ENCODE results near the gene SPATA25. TPM values are rescaled to one million over a fixed set of nuclear protein-coding genes. Genes with fewer than 3 reads are reported as not detected.
A peak's percentile ranks its signal among the peaks of the same experiment; 100 is the strongest.

Gene SPATA25
- total RNA-seq, 4 donors from 2014 or later, result 1.9 to 12.9 (median 6.4) TPM; not detected in 1

- H3K27me3 ChIP-seq, result no peaks in the 10 kb centered on the region
- H3K9me3 ChIP-seq, result no peaks in the 10 kb centered on the region
- H3K4me1 ChIP-seq, result peaks cover 20% of the 10 kb centered on the region
- no peaks in the 10 kb centered on the region for H3K36me3 ChIP-seq
- no peak for DNase-seq (ENCODE audit: low spot score in 2 of 2)
- TF ChIP-seq POLR2AphosphoS5 (IDR thresholded peaks at IDR 0.05) (no peak), CTCF (IDR thresholded peaks at IDR 0.05) (no peak), POLR2A (IDR thresholded peaks at IDR 0.05) (no peak)
- H3K4me3 ChIP-seq, result no peak overlapping the region
- WGBS, result 81% methylated on average over 12 of the region's 12 CpGs
- H3K27ac ChIP-seq, result peak overlapping the region; percentile 50
These were observed 31.5 kb upstream of the SPATA25 start for GRCh38 chr20:45918779-45919537.

GRCh38 chr20:45918182-45918737 lies 30.8 kb upstream of the SPATA25 start:
- no peak for DNase-seq (ENCODE audit: low spot score in 2 of 2)
- H3K4me3 ChIP-seq, result no peak overlapping the region
- H3K36me3 ChIP-seq, result no peaks in the 10 kb centered on the region
- no peaks in the 10 kb centered on the region for H3K9me3 ChIP-seq
- 52% methylated on average over 3 of the region's 5 CpGs for WGBS
- H3K4me1 ChIP-seq, result peaks cover 18% of the 10 kb centered on the region
- no peak for TF ChIP-seq EP300 (IDR thresholded peaks at IDR 0.05)
- no peak for TF ChIP-seq POLR2AphosphoS5 (IDR thresholded peaks at IDR 0.05)
- no peak for TF ChIP-seq POLR2A (IDR thresholded peaks at IDR 0.05)
- no peak for TF ChIP-seq CTCF (IDR thresholded peaks at IDR 0.05)
- peak overlapping the region; percentile 50 for H3K27ac ChIP-seq
- H3K27me3 ChIP-seq, result no peaks in the 10 kb centered on the region

GRCh38 chr20:45917790-45918141 lies 30.3 kb upstream of the SPATA25 start:
- Histone ChIP-seq H3K4me1 (peaks cover 18% of the 10 kb centered on the region), H3K4me3 (no peak overlapping the region), H3K27me3 (no peaks in the 10 kb centered on the region), H3K36me3 (no peaks in the 10 kb centered on the region), H3K9me3 (no peaks in the 10 kb centered on the region), H3K27ac (peak overlapping the region; percentile 50)
- 61% methylated on average over 5 of the region's 5 CpGs for WGBS
- DNase-seq (ENCODE audit: low spot score in 2 of 2), result no peak
- TF ChIP-seq CTCF (IDR thresholded peaks at IDR 0.05) (no peak), POLR2A (IDR thresholded peaks at IDR 0.05) (no peak), POLR2AphosphoS5 (IDR thresholded peaks at IDR 0.05) (no peak), EP300 (IDR thresholded peaks at IDR 0.05) (no peak)

- DNase-seq (ENCODE audit: low spot score in 2 of 2), result no peak
- Histone ChIP-seq H3K4me3 (no peak overlapping the region), H3K9me3 (no peaks in the 10 kb centered on the region), H3K27ac (no peak overlapping the region), H3K4me1 (peaks cover 37% of the 10 kb centered on the region), H3K36me3 (peaks cover 7% of the 10 kb centered on the region), H3K27me3 (no peaks in the 10 kb centered on the region)
- TF ChIP-seq CTCF (IDR thresholded peaks at IDR 0.05) (no peak), POLR2AphosphoS5 (IDR thresholded peaks at IDR 0.05) (no peak), POLR2A (IDR thresholded peaks at IDR 0.05) (no peak), EP300 (IDR thresholded peaks at IDR 0.05) (no peak)
- WGBS, result 54% methylated on average over 5 of the region's 5 CpGs
These were observed 25.7 kb upstream of the SPATA25 start for GRCh38 chr20:45913116-45913515.

GRCh38 chr20:45912344-45912682 lies 24.9 kb upstream of the SPATA25 start:
- H3K36me3 ChIP-seq, result peaks cover 14% of the 10 kb centered on the region
- peaks cover 31% of the 10 kb centered on the region for H3K4me1 ChIP-seq
- 15% methylated on average over 4 of the region's 4 CpGs for WGBS
- peak overlapping the region; percentile 56 for H3K4me3 ChIP-seq
- H3K27ac ChIP-seq, result peak overlapping the region; percentile 84
- no peaks in the 10 kb centered on the region for H3K9me3 ChIP-seq
- no peak for TF ChIP-seq CTCF (IDR thresholded peaks at IDR 0.05)
- TF ChIP-seq POLR2A (IDR thresholded peaks at IDR 0.05), result no peak
- no peak for TF ChIP-seq EP300 (IDR thresholded peaks at IDR 0.05)
- no peak for TF ChIP-seq POLR2AphosphoS5 (IDR thresholded peaks at IDR 0.05)
- no peaks in the 10 kb centered on the region for H3K27me3 ChIP-seq
- no peak for DNase-seq (ENCODE audit: low spot score in 2 of 2)
